OCI-LY1 (cell line): Measurements from ENCODE around the gene RORB.

Experiments
- H2AFZ ChIP-seq: fragments of 200-600 bp; sonication (generic), shearing (Covaris generic); 2 replicates; pipeline ENCODE4 v1.6.0; 2014; ENCODE audit warnings: antibody characterized with exemption, mild to moderate bottlenecking, low read length
- H3F3A ChIP-seq: fragments of 200-600 bp; sonication (generic), shearing (Covaris generic); 2 replicates; pipeline ENCODE4 v1.6.0; 2014; ENCODE audit warnings: mild to moderate bottlenecking, antibody characterized with exemption, low read length, moderate library complexity; ENCODE audit not compliant: insufficient read depth
- H3K27ac ChIP-seq: fragments of 200-600 bp; sonication (generic); 2 replicates; pipeline ENCODE4 v1.5.1; 2014; ENCODE audit warnings: low read length, mixed run types, mild to moderate bottlenecking, low read depth; ENCODE audit not compliant: poor library complexity, severe bottlenecking
- H3K27me3 ChIP-seq: fragments of 200-600 bp; sonication (generic); 2 replicates; pipeline ENCODE4 v1.6.0; 2014; ENCODE audit warnings: antibody characterized with exemption, mild to moderate bottlenecking, low read length, moderate library complexity; ENCODE audit not compliant: insufficient read depth
- H3K36me3 ChIP-seq: fragments of 200-600 bp; sonication (generic); 2 replicates; pipeline ENCODE4 v1.6.1; 2014; ENCODE audit warnings: mild to moderate bottlenecking, antibody characterized with exemption, low read length, moderate library complexity, mixed read lengths; ENCODE audit not compliant: insufficient read depth
- H3K4me1 ChIP-seq: fragments of 200-600 bp; sonication (generic); 2 replicates; pipeline ENCODE4 v1.5.1; 2014; ENCODE audit warnings: mild to moderate bottlenecking, low read length, moderate library complexity; ENCODE audit not compliant: insufficient read depth, severe bottlenecking
- H3K4me2 ChIP-seq: fragments of 200-600 bp; sonication (generic), shearing (Covaris generic); 2 replicates; pipeline ENCODE4 v1.6.1; 2014; ENCODE audit warnings: low read length
- H3K4me3 ChIP-seq: fragments of 200-600 bp; sonication (generic); 2 replicates; pipeline ENCODE4 v1.5.1; 2014; ENCODE audit warnings: low read length, low read depth, mild to moderate bottlenecking, mixed read lengths; ENCODE audit not compliant: poor library complexity, severe bottlenecking
- H3K79me2 ChIP-seq: fragments of 200-600 bp; shearing (Covaris generic); 2 replicates; pipeline ENCODE4 v1.6.1; 2016; ENCODE audit warnings: mixed run types, low read length, mixed read lengths; ENCODE audit not compliant: insufficient read depth
- H3K9ac ChIP-seq: fragments of 200-600 bp; sonication (generic), shearing (Covaris generic); 2 replicates; pipeline ENCODE4 v1.6.1; 2014; ENCODE audit warnings: mild to moderate bottlenecking, low read length, mixed read lengths
- H3K9me2 ChIP-seq: fragments of 200-600 bp; sonication (generic), shearing (Covaris generic); 2 replicates; pipeline ENCODE4 v1.6.1; 2014; ENCODE audit warnings: low read depth, mild to moderate bottlenecking, low read length, mixed read lengths
- H3K9me3 ChIP-seq: fragments of 200-600 bp; shearing (Covaris generic); 2 replicates; pipeline ENCODE4 v1.6.1; 2014; ENCODE audit warnings: low read length, mixed read lengths
- H4K20me1 ChIP-seq: fragments of 200-600 bp; sonication (generic), shearing (Covaris generic); 2 replicates; pipeline ENCODE4 v1.6.0; 2016; ENCODE audit warnings: mild to moderate bottlenecking, low read length; ENCODE audit not compliant: insufficient read depth
- CTCF ChIP-seq: fragments of 200-600 bp; sonication (generic), shearing (Covaris generic); IDR thresholded peaks from 2 replicates; pipeline ENCODE4 v1.5.1; 2017; ENCODE audit warnings: mild to moderate bottlenecking, antibody characterized with exemption, low read length, moderate library complexity, mixed read lengths
- EZH2 ChIP-seq: fragments of 200-600 bp; sonication (generic), shearing (Covaris generic); IDR thresholded peaks from 2 replicates; pipeline ENCODE4 v1.8.0; 2017; ENCODE audit warnings: borderline replicate concordance, mixed run types, mild to moderate bottlenecking, antibody characterized with exemption, low read length, moderate library complexity, mixed read lengths

RORB gene

DNA sequence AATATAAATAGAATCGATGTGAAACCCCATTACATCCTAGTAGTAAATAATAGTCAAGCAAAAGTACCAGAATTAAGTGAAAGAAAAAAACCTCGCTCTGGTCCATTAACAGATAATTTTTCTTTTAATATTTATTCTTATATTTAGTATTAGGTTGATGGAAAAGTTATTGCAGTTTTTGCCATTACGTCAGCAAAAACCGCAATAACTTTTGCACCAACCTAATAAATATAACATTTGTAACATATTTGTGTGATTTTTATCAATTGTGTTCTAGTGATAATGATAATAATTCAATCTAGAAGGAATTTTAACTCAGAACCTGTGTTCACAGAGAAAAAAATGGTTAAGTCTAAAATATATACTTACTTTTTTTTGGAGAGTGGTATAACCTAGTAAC is 16.1 kb downstream of the RORB start:
- no peak overlapping the region for H2AFZ ChIP-seq
- no peak overlapping the region for H3K4me3 ChIP-seq
- no peaks in the 10 kb centered on the region for H3K79me2 ChIP-seq
- no peaks in the 10 kb centered on the region for H3K9me3 ChIP-seq
- H3K36me3 ChIP-seq: no peaks in the 10 kb centered on the region
- no peaks in the 10 kb centered on the region for H3K9me2 ChIP-seq
- no peaks in the 10 kb centered on the region for H3F3A ChIP-seq
- no peak for TF ChIP-seq CTCF
- TF ChIP-seq EZH2: no peak
- H3K27me3 ChIP-seq: no peaks in the 10 kb centered on the region
- H3K9ac ChIP-seq: no peak overlapping the region
- no peak overlapping the region for H3K27ac ChIP-seq
- no peak overlapping the region for H3K4me2 ChIP-seq
- H3K4me1 ChIP-seq: no peaks in the 10 kb centered on the region
- no peaks in the 10 kb centered on the region for H4K20me1 ChIP-seq

GRCh38 chr9:74517188-74517587 is 20.1 kb downstream of the RORB start:
- no peaks in the 10 kb centered on the region for H4K20me1 ChIP-seq
- TF ChIP-seq EZH2: no peak
- no peak for TF ChIP-seq CTCF
- no peaks in the 10 kb centered on the region for H3K4me1 ChIP-seq
- H3K79me2 ChIP-seq: no peaks in the 10 kb centered on the region
- H3K27ac ChIP-seq: no peak overlapping the region
- H3K4me3 ChIP-seq: no peak overlapping the region
- no peak overlapping the region for H3K9ac ChIP-seq
- H2AFZ ChIP-seq: no peak overlapping the region
- no peaks in the 10 kb centered on the region for H3K9me3 ChIP-seq
- H3K36me3 ChIP-seq: no peaks in the 10 kb centered on the region
- H3K4me2 ChIP-seq: no peak overlapping the region
- no peaks in the 10 kb centered on the region for H3F3A ChIP-seq
- H3K9me2 ChIP-seq: no peaks in the 10 kb centered on the region
- no peaks in the 10 kb centered on the region for H3K27me3 ChIP-seq

- Histone ChIP-seq H3K36me3 (no peaks in the 10 kb centered on the region), H3K9me2 (no peaks in the 10 kb centered on the region), H3F3A (no peaks in the 10 kb centered on the region), H4K20me1 (no peaks in the 10 kb centered on the region), H3K79me2 (no peaks in the 10 kb centered on the region), H3K9me3 (no peaks in the 10 kb centered on the region), H2AFZ (no peak overlapping the region), H3K4me2 (no peak overlapping the region), H3K27ac (no peak overlapping the region), H3K4me3 (no peak overlapping the region), H3K4me1 (no peaks in the 10 kb centered on the region), H3K27me3 (no peaks in the 10 kb centered on the region), H3K9ac (no peak overlapping the region)
- TF ChIP-seq CTCF: no peak
- no peak for TF ChIP-seq EZH2
These were observed 22.3 kb downstream of the RORB start for GRCh38 chr9:74519419-74519818.
